Calu3 (cell line): Measurements from ENCODE around the gene SMG9. TPM values are rescaled to one million over a fixed set of nuclear protein-coding genes. Genes with fewer than 3 reads are reported as not detected.

Experiments
- BruUV-seq: library from RNA; stranded (reverse); fragments of 400-500 nt; replicated peaks from 2 replicates; lab custom pipeline; 2021; lab: Mats Ljungman, UMichigan
- CTCF ChIA-PET: fragments of 300-600 bp; sonication (Branson Sonifier 250); formaldehyde crosslinking; loops from one replicate; lab custom pipeline; 2022; ENCODE audit warnings: antibody characterized with exemption; lab: Charles Lee
- DNase-seq: peaks from one replicate; pipeline ENCODE4 v3.0.0; 2022
- H3K27ac Mint-ChIP-seq: one replicate; pipeline ENCODE4 v1.8.0; 2022; ENCODE audit warnings: mixed read lengths; ENCODE audit not compliant: unreplicated experiment
- H3K27me3 Mint-ChIP-seq: one replicate; pipeline ENCODE4 v1.8.0; 2022; ENCODE audit warnings: mixed read lengths; ENCODE audit not compliant: unreplicated experiment
- H3K36me3 Mint-ChIP-seq: one replicate; pipeline ENCODE4 v1.8.0; 2022; ENCODE audit warnings: mild to moderate bottlenecking, moderate library complexity, mixed read lengths; ENCODE audit not compliant: insufficient read depth, unreplicated experiment
- H3K4me1 Mint-ChIP-seq: one replicate; pipeline ENCODE4 v1.8.0; 2022; ENCODE audit warnings: mild to moderate bottlenecking, low read depth, mixed read lengths; ENCODE audit not compliant: unreplicated experiment
- H3K4me3 Mint-ChIP-seq: one replicate; pipeline ENCODE4 v1.8.0; 2022; ENCODE audit warnings: mild to moderate bottlenecking, low read depth, moderate library complexity, mixed read lengths; ENCODE audit not compliant: unreplicated experiment
- H3K9me3 Mint-ChIP-seq: one replicate; pipeline ENCODE4 v1.8.0; 2022; ENCODE audit warnings: low read depth, mixed read lengths; ENCODE audit not compliant: unreplicated experiment
- CTCF ChIP-seq: fragments of 200-600 bp; IDR thresholded peaks from one replicate; pipeline ENCODE4 v1.8.0; 2022; ENCODE audit warnings: antibody characterized with exemption; ENCODE audit not compliant: unreplicated experiment
- intact Hi-C: fragments of 100-400 bp; cut with micrococcal nuclease; formaldehyde crosslinking; loops from one replicate; pipeline ENCODE4 v1.10.0; 2022; ENCODE audit not compliant: unreplicated experiment
- total RNA-seq: library from RNA; stranded (reverse); gene quantifications from 2 replicates; pipeline ENCODE4 v1.2.3, GENCODE V29; 2022

SMG9 gene
- total RNA-seq, 1 experiment from 2014 or later, result 85.5 TPM

- no TSS peak for BruUV-seq
These were observed 7.1 kb downstream of the SMG9 start for GRCh38 chr19:43747557-43748204.

GRCh38 chr19:43743059-43743458, 11.7 kb downstream of the SMG9 start:
- CTCF ChIA-PET, result interaction anchor here (0.6 to 0.8 kb wide), 2 partner anchors 42 to 184 kb away, joined by 4 to 5 read pairs; no protein-coding TSS in a partner anchor
- peaks cover 30% of the 10 kb centered on the region for H3K4me1 Mint-ChIP-seq
- no peak for TF ChIP-seq CTCF
- no TSS peak for BruUV-seq
- intact Hi-C loops, result no loop called here
- peaks cover 62% of the 10 kb centered on the region for H3K36me3 Mint-ChIP-seq
- no peak overlapping the region for H3K27ac Mint-ChIP-seq
- H3K27me3 Mint-ChIP-seq, result no peaks in the 10 kb centered on the region
- no peaks in the 10 kb centered on the region for H3K9me3 Mint-ChIP-seq
- H3K4me3 Mint-ChIP-seq, result no peak overlapping the region
- no peak for DNase-seq

More at GRCh38 chr19:43747557-43748204, 7.1 kb downstream of the SMG9 start:
- Mint-ChIP-seq H3K27ac (no peak overlapping the region), H3K4me1 (peaks cover 3% of the 10 kb centered on the region), H3K27me3 (no peaks in the 10 kb centered on the region), H3K36me3 (peaks cover 47% of the 10 kb centered on the region), H3K4me3 (no peak overlapping the region), H3K9me3 (no peaks in the 10 kb centered on the region)
- no peak for TF ChIP-seq CTCF
- DNase-seq, result no peak
- CTCF ChIA-PET, result interaction anchor here (3.1 kb wide), 1 partner anchor 61 kb away, joined by 34 read pairs; no protein-coding TSS in a partner anchor
- intact Hi-C loops, result no loop called here

- no peak overlapping the region for H3K4me3 Mint-ChIP-seq
- no TSS peak for BruUV-seq
These were observed 13.5 kb downstream of the SMG9 start for GRCh38 chr19:43741075-43741825.

More at GRCh38 chr19:43741075-43741825, 13.5 kb downstream of the SMG9 start:
- TF ChIP-seq CTCF, result no peak
- Mint-ChIP-seq H3K9me3 (no peaks in the 10 kb centered on the region), H3K4me1 (peaks cover 37% of the 10 kb centered on the region), H3K27me3 (no peaks in the 10 kb centered on the region), H3K27ac (no peak overlapping the region), H3K36me3 (peaks cover 60% of the 10 kb centered on the region)
- intact Hi-C loops, result no loop called here
- DNase-seq, result no peak
- CTCF ChIA-PET, result interaction anchor here (0.6 kb wide), 1 partner anchor 39 kb away, joined by 3 read pairs; the partner anchor contains the start of gene KCNN4
